ENCODE data around the gene ITPRID2. TPM values are rescaled to one million over a fixed set of nuclear protein-coding genes. Genes with fewer than 3 reads are reported as not detected.

Gene ITPRID2
- total and polyA plus RNA-seq, 10 of the 15 experiments (the other 5 are each of a cell fraction or from before 2014, with no cell fraction given): 4.7 to 23.7 (median 13.1) TPM

DNA sequence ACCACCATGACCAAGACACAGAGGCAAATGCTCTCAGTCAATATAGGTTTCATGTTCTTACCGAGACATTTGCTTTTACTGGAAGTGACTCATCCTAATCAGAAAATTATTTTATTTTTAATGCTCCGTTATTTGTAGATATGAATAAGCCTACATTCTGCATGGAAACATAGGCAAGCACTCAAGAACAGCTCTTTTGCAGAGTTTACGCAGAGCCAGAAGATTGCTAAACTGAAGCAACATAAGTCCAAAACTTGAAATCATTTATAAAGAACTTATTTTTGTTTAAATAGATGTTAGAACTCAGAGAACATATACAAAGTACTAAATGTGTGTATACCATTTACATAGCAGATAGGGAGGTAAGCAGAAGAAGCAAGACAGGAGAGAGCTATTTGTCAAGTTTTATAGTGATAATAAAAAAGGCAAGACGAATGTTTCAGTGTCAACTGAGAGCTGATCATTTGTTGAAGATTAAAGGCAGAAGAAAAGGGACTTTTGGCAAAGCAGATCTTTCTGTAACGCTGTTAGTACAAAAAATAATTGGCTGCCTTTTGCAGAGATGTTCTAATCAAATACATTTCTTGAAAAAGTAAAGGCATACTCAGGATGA is 81.7 kb downstream of the ITPRID2 start:
- Histone ChIP-seq H3K36me3 (ENCODE audit: control insufficient read depth in 2 of 2, insufficient read depth in 2 of 2, low read length in 1 of 2) (no peaks in the 10 kb centered on the region), H3K27me3 (replicated peaks in 1 of 2; ENCODE audit: control insufficient read depth in 2 of 2, insufficient read depth in 2 of 2, low read length in 1 of 2) (no peaks in the 10 kb centered on the region), H4K20me1 (ENCODE audit: control insufficient read depth, insufficient read depth) (no peaks in the 10 kb centered on the region), H3K4me3 (no peak overlapping the region), H3K79me2 (ENCODE audit: control insufficient read depth, insufficient read depth, low read length) (no peaks in the 10 kb centered on the region), H3K27ac (ENCODE audit: control insufficient read depth, insufficient read depth) (no peak overlapping the region), H3K4me2 (ENCODE audit: control insufficient read depth, insufficient read depth) (no peak overlapping the region), H2AFZ (ENCODE audit: control insufficient read depth, low read depth, low read length) (no peak overlapping the region), H3K4me1 (ENCODE audit: control insufficient read depth, insufficient read depth, low read length) (no peaks in the 10 kb centered on the region), H3K9ac (ENCODE audit: control insufficient read depth, insufficient read depth, low read length) (no peak overlapping the region), H3K9me3 (replicated peaks; ENCODE audit: control insufficient read depth, insufficient read depth, low read length) (no peaks in the 10 kb centered on the region)
- WGBS (ENCODE audit: insufficient coverage, insufficient replicate concordance, low lambda C conversion rate, missing lambda C conversion rate): 37% methylated on average over 5 of the region's 5 CpGs
- intact Hi-C loops (cut with micrococcal nuclease; ENCODE audit: unreplicated experiment): loop anchor here (10.0 kb wide), 1 partner anchor 682 kb away; no protein-coding TSS in a partner anchor
- ChIA-PET POLR2A (no interaction called here), RAD21 (ENCODE audit: unreplicated experiment) (interaction anchor here (1.0 kb wide), 1 partner anchor 231 kb away, joined by 3 read pairs; no protein-coding TSS in a partner anchor), CTCF (no interaction called here), SMC1A (ENCODE audit: uncharacterized antibody, unreplicated experiment) (interaction anchor here (0.9 kb wide), 1 partner anchor 12 kb away, joined by 3 read pairs; no protein-coding TSS in a partner anchor)
- in situ Hi-C loops (cut with MboI): no loop called here
- DNase-seq (ENCODE audit: low read depth, low spot score) (no peak), FAIRE-seq (no peak), ATAC-seq (no peak)
- TF ChIP-seq BMI1 (IDR thresholded peaks at IDR 0.05; ENCODE audit: borderline replicate concordance) (no peak), FOS (IDR thresholded peaks at IDR 0.05; ENCODE audit: borderline replicate concordance, extremely low read depth, insufficient read length) (no peak), MTA3 (IDR thresholded peaks at IDR 0.05; ENCODE audit: borderline replicate concordance, low read length) (no peak), ZSCAN29 (IDR thresholded peaks at IDR 0.05) (no peak), EED (IDR thresholded peaks at IDR 0.05; ENCODE audit: low read depth) (no peak), NR2F1 (conservative IDR thresholded peaks at IDR 0.05) (no peak), ZBED1 (IDR thresholded peaks at IDR 0.05; ENCODE audit: borderline replicate concordance) (no peak), ZNF622 (IDR thresholded peaks at IDR 0.05) (no peak), GATAD2B (conservative IDR thresholded peaks at IDR 0.05; ENCODE audit: low read depth) (no peak), SMAD1 (IDR thresholded peaks at IDR 0.05; ENCODE audit: low read depth, partially characterized antibody) (no peak)
- TF ChIP-seq, protein P1, sequence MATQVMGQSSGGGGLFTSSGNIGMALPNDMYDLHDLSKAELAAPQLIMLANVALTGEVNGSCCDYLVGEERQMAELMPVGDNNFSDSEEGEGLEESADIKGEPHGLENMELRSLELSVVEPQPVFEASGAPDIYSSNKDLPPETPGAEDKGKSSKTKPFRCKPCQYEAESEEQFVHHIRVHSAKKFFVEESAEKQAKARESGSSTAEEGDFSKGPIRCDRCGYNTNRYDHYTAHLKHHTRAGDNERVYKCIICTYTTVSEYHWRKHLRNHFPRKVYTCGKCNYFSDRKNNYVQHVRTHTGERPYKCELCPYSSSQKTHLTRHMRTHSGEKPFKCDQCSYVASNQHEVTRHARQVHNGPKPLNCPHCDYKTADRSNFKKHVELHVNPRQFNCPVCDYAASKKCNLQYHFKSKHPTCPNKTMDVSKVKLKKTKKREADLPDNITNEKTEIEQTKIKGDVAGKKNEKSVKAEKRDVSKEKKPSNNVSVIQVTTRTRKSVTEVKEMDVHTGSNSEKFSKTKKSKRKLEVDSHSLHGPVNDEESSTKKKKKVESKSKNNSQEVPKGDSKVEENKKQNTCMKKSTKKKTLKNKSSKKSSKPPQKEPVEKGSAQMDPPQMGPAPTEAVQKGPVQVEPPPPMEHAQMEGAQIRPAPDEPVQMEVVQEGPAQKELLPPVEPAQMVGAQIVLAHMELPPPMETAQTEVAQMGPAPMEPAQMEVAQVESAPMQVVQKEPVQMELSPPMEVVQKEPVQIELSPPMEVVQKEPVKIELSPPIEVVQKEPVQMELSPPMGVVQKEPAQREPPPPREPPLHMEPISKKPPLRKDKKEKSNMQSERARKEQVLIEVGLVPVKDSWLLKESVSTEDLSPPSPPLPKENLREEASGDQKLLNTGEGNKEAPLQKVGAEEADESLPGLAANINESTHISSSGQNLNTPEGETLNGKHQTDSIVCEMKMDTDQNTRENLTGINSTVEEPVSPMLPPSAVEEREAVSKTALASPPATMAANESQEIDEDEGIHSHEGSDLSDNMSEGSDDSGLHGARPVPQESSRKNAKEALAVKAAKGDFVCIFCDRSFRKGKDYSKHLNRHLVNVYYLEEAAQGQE (IDR thresholded peaks at IDR 0.05; ENCODE audit: low read depth, low read length): no peak
- TF ChIP-seq, protein P2, sequence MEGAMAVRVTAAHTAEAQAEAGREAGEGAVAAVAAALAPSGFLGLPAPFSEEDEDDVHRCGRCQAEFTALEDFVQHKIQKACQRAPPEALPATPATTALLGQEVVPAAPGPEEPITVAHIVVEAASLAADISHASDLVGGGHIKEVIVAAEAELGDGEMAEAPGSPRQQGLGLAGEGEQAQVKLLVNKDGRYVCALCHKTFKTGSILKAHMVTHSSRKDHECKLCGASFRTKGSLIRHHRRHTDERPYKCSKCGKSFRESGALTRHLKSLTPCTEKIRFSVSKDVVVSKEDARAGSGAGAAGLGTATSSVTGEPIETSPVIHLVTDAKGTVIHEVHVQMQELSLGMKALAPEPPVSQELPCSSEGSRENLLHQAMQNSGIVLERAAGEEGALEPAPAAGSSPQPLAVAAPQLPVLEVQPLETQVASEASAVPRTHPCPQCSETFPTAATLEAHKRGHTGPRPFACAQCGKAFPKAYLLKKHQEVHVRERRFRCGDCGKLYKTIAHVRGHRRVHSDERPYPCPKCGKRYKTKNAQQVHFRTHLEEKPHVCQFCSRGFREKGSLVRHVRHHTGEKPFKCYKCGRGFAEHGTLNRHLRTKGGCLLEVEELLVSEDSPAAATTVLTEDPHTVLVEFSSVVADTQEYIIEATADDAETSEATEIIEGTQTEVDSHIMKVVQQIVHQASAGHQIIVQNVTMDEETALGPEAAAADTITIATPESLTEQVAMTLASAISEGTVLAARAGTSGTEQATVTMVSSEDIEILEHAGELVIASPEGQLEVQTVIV (IDR thresholded peaks at IDR 0.05; ENCODE audit: borderline replicate concordance, partially characterized antibody): no peak
- TF ChIP-seq, protein P3, sequence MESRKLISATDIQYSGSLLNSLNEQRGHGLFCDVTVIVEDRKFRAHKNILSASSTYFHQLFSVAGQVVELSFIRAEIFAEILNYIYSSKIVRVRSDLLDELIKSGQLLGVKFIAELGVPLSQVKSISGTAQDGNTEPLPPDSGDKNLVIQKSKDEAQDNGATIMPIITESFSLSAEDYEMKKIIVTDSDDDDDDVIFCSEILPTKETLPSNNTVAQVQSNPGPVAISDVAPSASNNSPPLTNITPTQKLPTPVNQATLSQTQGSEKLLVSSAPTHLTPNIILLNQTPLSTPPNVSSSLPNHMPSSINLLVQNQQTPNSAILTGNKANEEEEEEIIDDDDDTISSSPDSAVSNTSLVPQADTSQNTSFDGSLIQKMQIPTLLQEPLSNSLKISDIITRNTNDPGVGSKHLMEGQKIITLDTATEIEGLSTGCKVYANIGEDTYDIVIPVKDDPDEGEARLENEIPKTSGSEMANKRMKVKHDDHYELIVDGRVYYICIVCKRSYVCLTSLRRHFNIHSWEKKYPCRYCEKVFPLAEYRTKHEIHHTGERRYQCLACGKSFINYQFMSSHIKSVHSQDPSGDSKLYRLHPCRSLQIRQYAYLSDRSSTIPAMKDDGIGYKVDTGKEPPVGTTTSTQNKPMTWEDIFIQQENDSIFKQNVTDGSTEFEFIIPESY (IDR thresholded peaks at IDR 0.05): no peak
- BruUV-seq (replicated peaks): no TSS peak
